ENCODE measurements around the gene WDR64. TPM values are rescaled to one million over a fixed set of nuclear protein-coding genes. Genes with fewer than 3 reads are reported as not detected.

WDR64 gene
- polyA plus RNA-seq, 1 donor from 2014 or later = 0.21 TPM

GRCh38 chr1:241646201-241646600, 5.9 kb upstream of the WDR64 start:
- Histone ChIP-seq H3K4me2 (ENCODE audit: low read length) (no peak overlapping the region), H3K9me2 (ENCODE audit: insufficient read depth, low read length) (no peaks in the 10 kb centered on the region), H2AFZ (ENCODE audit: low read depth, low read length) (no peak overlapping the region), H3K9ac (ENCODE audit: low read length) (no peak overlapping the region), H3K27me3 (ENCODE audit: insufficient read depth, low read depth, low read length) (no peaks in the 10 kb centered on the region), H3K9me3 (ENCODE audit: low read length) (no peaks in the 10 kb centered on the region), H3K27ac (ENCODE audit: low read length) (no peak overlapping the region), H3K4me3 (ENCODE audit: low read length) (no peak overlapping the region), H3F3A (ENCODE audit: insufficient read depth, low read length, poor library complexity, severe bottlenecking) (no peaks in the 10 kb centered on the region), H3K79me2 (replicated peaks; ENCODE audit: insufficient read depth, low read length) (no peaks in the 10 kb centered on the region), H3K36me3 (ENCODE audit: insufficient read depth, low read length) (no peaks in the 10 kb centered on the region), H4K20me1 (ENCODE audit: insufficient read depth) (no peaks in the 10 kb centered on the region)
- TF ChIP-seq, protein P1, sequence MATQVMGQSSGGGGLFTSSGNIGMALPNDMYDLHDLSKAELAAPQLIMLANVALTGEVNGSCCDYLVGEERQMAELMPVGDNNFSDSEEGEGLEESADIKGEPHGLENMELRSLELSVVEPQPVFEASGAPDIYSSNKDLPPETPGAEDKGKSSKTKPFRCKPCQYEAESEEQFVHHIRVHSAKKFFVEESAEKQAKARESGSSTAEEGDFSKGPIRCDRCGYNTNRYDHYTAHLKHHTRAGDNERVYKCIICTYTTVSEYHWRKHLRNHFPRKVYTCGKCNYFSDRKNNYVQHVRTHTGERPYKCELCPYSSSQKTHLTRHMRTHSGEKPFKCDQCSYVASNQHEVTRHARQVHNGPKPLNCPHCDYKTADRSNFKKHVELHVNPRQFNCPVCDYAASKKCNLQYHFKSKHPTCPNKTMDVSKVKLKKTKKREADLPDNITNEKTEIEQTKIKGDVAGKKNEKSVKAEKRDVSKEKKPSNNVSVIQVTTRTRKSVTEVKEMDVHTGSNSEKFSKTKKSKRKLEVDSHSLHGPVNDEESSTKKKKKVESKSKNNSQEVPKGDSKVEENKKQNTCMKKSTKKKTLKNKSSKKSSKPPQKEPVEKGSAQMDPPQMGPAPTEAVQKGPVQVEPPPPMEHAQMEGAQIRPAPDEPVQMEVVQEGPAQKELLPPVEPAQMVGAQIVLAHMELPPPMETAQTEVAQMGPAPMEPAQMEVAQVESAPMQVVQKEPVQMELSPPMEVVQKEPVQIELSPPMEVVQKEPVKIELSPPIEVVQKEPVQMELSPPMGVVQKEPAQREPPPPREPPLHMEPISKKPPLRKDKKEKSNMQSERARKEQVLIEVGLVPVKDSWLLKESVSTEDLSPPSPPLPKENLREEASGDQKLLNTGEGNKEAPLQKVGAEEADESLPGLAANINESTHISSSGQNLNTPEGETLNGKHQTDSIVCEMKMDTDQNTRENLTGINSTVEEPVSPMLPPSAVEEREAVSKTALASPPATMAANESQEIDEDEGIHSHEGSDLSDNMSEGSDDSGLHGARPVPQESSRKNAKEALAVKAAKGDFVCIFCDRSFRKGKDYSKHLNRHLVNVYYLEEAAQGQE (IDR thresholded peaks at IDR 0.05; ENCODE audit: borderline replicate concordance) = no peak
- TF ChIP-seq, protein P2, sequence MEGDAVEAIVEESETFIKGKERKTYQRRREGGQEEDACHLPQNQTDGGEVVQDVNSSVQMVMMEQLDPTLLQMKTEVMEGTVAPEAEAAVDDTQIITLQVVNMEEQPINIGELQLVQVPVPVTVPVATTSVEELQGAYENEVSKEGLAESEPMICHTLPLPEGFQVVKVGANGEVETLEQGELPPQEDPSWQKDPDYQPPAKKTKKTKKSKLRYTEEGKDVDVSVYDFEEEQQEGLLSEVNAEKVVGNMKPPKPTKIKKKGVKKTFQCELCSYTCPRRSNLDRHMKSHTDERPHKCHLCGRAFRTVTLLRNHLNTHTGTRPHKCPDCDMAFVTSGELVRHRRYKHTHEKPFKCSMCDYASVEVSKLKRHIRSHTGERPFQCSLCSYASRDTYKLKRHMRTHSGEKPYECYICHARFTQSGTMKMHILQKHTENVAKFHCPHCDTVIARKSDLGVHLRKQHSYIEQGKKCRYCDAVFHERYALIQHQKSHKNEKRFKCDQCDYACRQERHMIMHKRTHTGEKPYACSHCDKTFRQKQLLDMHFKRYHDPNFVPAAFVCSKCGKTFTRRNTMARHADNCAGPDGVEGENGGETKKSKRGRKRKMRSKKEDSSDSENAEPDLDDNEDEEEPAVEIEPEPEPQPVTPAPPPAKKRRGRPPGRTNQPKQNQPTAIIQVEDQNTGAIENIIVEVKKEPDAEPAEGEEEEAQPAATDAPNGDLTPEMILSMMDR (IDR thresholded peaks at IDR 0.05; ENCODE audit: poor library complexity, severe bottlenecking) = no peak
- TF ChIP-seq RAD21 (conservative IDR thresholded peaks at IDR 0.05) (no peak), EP300 (conservative IDR thresholded peaks at IDR 0.05; ENCODE audit: poor library complexity, severe bottlenecking) (no peak), EZH2 (IDR thresholded peaks at IDR 0.05; ENCODE audit: borderline replicate concordance, insufficient read depth, low read length, poor library complexity, severe bottlenecking) (no peak), TAF1 (IDR thresholded peaks at IDR 0.05; ENCODE audit: low read depth) (no peak), SMC3 (conservative IDR thresholded peaks at IDR 0.05; ENCODE audit: poor library complexity) (no peak), MXI1 (conservative IDR thresholded peaks at IDR 0.05; ENCODE audit: poor library complexity, severe bottlenecking) (no peak)

GRCh38 chr1:241647658-241648057, 4.4 kb upstream of the WDR64 start:
- Histone ChIP-seq H3K36me3 (ENCODE audit: insufficient read depth, low read length) (no peaks in the 10 kb centered on the region), H3F3A (ENCODE audit: insufficient read depth, low read length, poor library complexity, severe bottlenecking) (no peaks in the 10 kb centered on the region), H3K9ac (ENCODE audit: low read length) (no peak overlapping the region), H3K27ac (ENCODE audit: low read length) (no peak overlapping the region), H3K9me3 (ENCODE audit: low read length) (no peaks in the 10 kb centered on the region), H3K27me3 (ENCODE audit: insufficient read depth, low read depth, low read length) (no peaks in the 10 kb centered on the region), H3K4me3 (ENCODE audit: low read length) (no peak overlapping the region), H4K20me1 (ENCODE audit: insufficient read depth) (no peaks in the 10 kb centered on the region), H3K4me2 (ENCODE audit: low read length) (no peak overlapping the region), H2AFZ (ENCODE audit: low read depth, low read length) (no peak overlapping the region), H3K79me2 (replicated peaks; ENCODE audit: insufficient read depth, low read length) (no peaks in the 10 kb centered on the region), H3K9me2 (ENCODE audit: insufficient read depth, low read length) (no peaks in the 10 kb centered on the region)
- TF ChIP-seq SMC3 (conservative IDR thresholded peaks at IDR 0.05; ENCODE audit: poor library complexity) = no peak
- TF ChIP-seq, protein P1 (IDR thresholded peaks at IDR 0.05; ENCODE audit: borderline replicate concordance) = no peak
- no peak for TF ChIP-seq POLR2AphosphoS5 (IDR thresholded peaks at IDR 0.05)
- no peak for TF ChIP-seq EP300 (conservative IDR thresholded peaks at IDR 0.05; ENCODE audit: poor library complexity, severe bottlenecking)
- TF ChIP-seq, protein P2 (IDR thresholded peaks at IDR 0.05; ENCODE audit: poor library complexity, severe bottlenecking) = no peak
- TF ChIP-seq TAF1 (IDR thresholded peaks at IDR 0.05; ENCODE audit: low read depth) = no peak
- TF ChIP-seq RAD21 (conservative IDR thresholded peaks at IDR 0.05) = no peak
- TF ChIP-seq MXI1 (conservative IDR thresholded peaks at IDR 0.05; ENCODE audit: poor library complexity, severe bottlenecking) = no peak

All from neural cell (in vitro differentiated cells).